Stimulated activated CD8-positive, alpha-beta memory T cell treated with anti-CD3 and anti-CD28 coated beads, Interleukin-15, amount 100 ng/mL, for 48 hours (primary cell): ENCODE measurements around the gene OTULIN.

Experiments
- DNase-seq, 2 donors: peaks; one replicate each; pipeline ENCODE4 v3.0.0-alpha.2; 2020; ENCODE audit warnings: low read depth in 2 of 2

The OTULIN gene

GRCh38 chr5:14721990-14722656 is 57.6 kb downstream of the OTULIN start:
- no peak for DNase-seq

DNA sequence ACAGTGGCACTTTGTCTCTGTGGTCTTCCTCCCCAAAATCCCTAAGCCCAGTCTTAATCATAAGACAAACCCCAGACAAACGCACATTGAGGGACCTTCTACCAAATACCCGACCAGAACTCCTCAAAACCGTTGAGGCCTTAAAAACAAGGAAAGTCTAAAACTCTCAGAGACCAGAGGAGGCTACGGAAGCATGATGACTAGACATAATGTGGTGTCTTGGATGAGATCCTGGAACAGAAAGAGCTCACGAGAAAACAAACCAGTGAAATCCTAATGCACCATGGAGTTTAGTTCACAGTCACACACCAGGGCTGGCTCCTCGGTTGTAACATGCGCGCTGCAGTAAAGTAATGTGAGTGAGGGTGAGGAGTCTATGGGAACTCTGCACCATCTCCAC is 58.4 kb downstream of the OTULIN start:
- DNase-seq = no peak

- no peak for DNase-seq
Measured at GRCh38 chr5:14723701-14724132, 59.2 kb downstream of the OTULIN start.

DNA sequence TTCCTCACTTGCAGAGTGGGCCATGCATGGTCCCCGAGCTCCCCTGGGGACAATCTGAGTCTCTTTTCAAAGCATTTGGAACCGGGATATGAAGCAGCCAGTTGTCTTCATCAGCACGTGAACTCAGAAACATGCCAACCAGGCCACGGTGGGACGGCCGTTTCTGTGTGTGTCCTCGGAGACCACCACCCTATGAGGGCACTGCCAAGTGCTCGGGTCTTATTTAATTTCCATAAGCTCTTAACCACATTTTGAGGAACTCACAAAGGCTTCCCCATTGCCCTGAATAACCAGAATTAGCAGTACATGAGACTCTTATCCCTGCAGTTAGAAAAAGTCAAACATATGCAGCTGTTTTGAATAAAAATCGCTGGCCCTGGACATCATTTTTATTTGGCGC is 60.1 kb downstream of the OTULIN start:
- DNase-seq = no peak

DNA sequence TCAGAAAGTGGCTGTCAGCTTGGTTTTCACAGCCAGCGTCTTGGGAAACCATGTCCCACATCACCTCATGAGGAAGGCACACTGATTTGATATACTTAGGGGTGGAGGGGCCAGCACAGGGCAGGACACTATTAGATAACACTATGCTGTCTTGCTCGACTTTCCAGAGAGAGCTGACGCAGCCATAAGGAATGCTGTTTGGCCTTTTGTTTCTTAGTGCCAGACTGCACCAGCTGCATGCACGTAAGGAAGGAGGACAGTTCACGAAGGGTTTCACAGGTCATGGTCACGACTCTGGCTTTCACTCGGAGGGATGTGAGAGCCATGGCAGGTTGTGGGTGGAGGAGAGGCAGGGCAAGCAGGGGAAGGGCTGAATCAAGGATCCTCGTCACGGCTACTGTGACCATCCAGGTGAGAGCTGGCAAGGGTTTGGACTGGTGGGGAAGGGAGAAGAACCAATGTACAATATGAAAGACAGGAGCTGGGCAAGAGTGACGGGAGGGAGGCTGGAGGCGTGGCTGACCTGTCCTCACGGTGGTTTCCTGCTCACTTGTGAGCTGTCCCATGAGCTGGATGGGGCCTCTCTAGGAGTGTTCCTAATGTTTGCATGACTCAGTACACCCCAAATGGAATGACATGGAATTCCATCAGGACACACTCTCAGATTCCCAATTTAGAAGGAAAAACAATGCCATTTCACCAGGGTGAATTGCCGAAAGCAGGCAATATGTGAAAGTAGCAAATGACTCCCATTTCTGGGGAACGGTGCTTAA is 61.7 kb downstream of the OTULIN start:
- DNase-seq = no peak

DNA sequence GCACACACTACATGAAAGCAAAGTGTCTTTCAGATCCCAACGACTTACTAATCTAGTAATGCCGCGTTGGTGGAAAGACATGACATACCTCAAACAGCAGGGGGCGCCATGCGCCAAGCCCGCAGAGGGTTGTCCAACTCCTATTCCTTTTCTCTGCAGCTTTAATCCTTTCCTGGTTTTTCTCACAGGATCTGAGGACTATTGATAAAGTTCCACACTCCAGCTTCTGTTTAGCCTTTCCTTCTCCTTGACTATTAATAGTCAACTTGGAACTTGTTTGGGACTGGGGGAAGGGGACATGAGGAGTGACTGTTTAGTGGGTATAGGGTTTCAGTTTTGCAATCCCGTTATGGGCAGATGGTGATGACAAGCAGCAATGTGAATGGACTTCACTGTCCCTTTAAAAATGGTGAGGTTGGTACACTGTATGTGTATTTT is 62.9 kb downstream of the OTULIN start:
- DNase-seq = peak; percentile 47 to 49

GRCh38 chr5:14727928-14728458 is 63.5 kb downstream of the OTULIN start:
- no peak for DNase-seq

DNA sequence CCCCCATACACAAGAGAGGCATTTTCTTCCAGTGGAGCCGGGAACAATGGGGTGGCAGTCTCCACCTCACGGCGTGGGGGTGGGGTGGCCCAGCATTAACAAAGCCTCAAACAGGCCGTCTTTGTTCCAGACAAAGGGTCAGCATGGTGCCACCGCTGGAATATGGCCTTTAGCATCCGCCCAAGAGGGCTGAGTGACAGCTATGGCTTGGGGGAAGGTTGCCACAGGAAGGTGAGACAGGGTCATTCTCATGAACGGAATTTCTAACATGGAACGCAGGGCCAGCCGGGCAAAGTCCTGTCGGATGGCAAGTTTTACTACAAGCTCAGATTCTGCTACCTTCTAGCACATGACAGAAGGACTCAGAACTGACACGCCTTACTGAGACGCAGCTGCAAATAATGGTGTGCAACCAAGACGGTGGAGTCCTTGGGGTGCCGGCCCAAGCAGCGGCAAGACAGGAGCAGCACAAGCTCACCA is 64.0 kb downstream of the OTULIN start:
- no peak for DNase-seq

- no peak for DNase-seq
Measured at GRCh38 chr5:14729448-14730385, 65.2 kb downstream of the OTULIN start.

GRCh38 chr5:14730466-14730865 is 65.9 kb downstream of the OTULIN start:
- DNase-seq = no peak

DNA sequence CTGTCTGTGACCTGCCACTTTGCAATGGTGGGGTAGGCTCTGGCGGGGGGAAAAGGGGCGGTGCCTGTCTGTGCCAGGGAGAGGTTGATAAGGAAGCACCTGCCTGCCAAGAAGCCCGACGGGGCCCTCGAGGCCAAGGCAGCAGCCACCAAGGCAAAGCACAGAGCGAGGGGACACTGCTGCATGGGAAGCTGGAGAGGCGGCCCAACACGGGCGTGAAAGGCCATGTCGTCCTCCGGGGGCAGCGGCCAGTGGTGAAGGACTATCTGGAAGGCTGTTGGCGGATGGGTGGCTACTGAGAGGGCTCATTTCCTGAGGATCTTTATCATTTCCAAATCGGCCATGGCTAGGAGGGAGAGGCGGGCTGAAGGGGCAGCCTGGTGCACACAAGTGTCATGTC is 66.4 kb downstream of the OTULIN start:
- DNase-seq = no peak

GRCh38 chr5:14732991-14733390 is 68.5 kb downstream of the OTULIN start:
- no peak for DNase-seq

DNA sequence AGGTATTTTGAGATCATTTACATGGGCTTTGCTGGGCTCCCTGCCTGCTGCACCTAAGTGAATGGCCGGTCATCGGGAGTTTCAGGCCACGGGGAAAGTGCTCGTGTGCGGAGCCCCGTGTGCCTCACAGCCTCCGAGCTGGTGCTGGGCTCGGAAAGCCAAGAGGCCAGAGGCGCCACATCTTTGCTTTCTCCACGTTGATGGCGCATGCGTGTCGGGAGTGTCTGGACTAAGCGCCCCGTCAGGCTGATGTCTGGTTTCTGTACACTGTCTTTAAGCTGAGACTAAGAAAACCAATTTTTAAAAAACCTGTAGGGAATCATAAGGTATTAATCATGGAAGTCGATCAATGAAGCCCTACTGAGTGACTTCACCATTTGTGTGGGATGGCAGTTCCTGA is 69.1 kb downstream of the OTULIN start:
- DNase-seq = no peak

DNA sequence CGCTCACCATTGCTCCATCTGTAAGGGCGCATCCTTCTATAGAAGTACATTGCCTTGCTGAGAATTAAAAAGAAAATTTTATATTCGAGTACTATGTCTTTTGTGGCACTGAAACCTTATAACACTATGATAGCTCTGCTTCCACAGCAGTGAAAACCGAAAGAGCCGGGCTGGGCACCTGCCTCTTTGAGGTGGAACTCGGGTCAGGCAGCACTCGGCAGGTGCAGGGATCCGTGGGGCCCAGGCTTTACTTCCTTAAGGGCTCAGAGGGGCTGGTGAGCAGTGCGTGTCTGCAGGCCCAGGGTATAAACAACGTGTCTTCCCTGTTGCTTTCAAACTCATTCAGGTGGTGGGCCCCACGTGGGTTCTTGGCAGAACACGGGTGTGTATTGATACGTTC is 69.9 kb downstream of the OTULIN start:
- DNase-seq = no peak

GRCh38 chr5:14735944-14736343 is 71.4 kb downstream of the OTULIN start:
- DNase-seq = no peak

DNA sequence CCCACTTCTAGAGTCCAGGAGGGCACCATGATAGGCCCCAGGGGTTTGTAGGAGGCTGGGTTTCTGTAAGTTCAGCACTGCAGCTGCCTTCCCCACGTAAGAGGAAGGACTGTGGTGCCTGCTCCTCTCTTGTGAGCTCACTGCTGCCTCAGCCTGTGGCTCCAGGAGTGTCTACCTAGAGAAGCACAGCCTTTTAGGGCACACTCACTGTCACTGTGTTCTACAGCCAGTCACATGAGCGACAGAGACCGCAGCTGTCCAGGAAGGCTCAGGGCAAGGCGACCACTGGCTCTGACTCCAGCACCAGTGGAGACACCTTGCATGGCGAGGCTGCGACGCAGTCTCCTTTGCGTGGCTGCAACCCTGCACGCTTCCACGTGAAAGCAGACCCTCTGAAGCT is 72.8 kb downstream of the OTULIN start:
- DNase-seq = no peak

DNA sequence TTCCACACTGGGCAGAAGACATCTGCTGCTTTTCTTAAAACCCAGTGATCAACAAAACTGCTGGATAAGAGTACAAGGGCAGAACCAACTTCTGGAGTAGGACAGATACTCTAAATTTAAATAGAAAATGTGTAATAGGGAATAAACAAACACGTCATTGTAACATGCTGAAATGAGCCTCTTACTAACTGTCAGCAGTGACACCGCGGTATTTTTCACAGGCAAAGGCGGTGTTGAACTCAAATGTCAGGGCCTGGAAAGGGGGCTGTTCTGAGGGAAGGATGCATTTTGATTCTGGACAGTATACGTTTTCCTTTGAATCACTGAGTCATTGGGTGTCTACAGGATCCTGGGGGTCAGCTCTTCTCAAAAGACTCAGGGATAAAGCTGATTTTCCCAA is 73.5 kb downstream of the OTULIN start:
- no peak for DNase-seq

DNA sequence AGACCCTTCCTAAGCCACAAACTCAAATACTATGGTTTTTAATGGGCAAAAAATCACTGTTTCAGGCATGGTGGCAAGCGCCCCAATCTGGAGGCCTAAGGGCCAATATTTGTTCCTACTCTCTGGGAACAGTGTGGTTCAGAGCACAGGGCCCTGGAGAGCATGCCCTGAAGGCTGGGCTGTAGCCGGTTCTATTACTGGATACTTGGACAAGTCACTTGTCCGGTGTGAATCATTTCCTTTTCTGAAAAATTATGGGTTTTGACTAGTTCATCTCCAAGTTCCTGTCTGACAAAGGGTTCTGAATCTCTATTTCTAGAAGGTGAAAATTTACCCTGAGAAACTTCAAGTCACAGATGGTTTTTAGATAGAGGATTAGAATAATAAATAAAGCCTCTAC is 75.0 kb downstream of the OTULIN start:
- no peak for DNase-seq

GRCh38 chr5:14739981-14740380 is 75.5 kb downstream of the OTULIN start:
- DNase-seq = no peak

GRCh38 chr5:14741131-14741530 is 76.6 kb downstream of the OTULIN start:
- DNase-seq = no peak

DNA sequence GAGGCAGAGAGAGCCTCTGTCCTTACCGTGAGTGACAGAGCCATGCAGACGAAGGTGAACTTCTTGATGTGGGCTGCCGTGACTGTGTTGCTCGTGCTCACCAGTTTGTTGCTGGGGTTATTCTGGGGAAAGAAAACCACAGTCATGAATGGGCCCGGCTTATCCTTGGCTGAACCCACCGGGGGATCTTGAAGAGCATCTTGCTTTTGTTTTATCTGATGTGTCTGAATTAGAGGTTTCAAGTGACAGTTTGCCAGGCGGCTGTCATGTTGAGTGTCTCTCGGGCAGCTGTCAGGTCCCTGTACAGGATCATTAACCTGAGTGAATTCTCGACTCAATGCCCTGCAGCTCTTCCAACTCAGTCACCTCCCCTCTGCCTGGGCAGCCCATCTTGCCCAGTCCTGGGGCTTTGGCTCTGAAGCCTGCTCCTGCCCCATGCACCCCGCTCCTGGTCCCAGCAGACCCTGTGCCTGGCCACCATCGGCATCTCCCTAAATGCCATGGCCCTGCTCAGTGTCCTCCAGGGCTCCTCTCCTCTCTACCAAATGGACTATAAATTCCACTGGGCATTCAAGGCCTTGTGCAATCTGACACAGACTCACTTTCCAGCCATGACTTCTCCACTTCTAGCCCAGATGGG is 77.4 kb downstream of the OTULIN start:
- no peak for DNase-seq
